ENCODE data around the gene NKAIN4. TPM values are rescaled to one million over a fixed set of nuclear protein-coding genes. Genes with fewer than 3 reads are reported as not detected.
A peak's percentile ranks its signal among the peaks of the same experiment; 100 is the strongest.

NKAIN4 gene
- total and polyA plus RNA-seq, 12 donors: 0.15 to 2.8 (median 0.36) TPM; not detected in 6

DNA sequence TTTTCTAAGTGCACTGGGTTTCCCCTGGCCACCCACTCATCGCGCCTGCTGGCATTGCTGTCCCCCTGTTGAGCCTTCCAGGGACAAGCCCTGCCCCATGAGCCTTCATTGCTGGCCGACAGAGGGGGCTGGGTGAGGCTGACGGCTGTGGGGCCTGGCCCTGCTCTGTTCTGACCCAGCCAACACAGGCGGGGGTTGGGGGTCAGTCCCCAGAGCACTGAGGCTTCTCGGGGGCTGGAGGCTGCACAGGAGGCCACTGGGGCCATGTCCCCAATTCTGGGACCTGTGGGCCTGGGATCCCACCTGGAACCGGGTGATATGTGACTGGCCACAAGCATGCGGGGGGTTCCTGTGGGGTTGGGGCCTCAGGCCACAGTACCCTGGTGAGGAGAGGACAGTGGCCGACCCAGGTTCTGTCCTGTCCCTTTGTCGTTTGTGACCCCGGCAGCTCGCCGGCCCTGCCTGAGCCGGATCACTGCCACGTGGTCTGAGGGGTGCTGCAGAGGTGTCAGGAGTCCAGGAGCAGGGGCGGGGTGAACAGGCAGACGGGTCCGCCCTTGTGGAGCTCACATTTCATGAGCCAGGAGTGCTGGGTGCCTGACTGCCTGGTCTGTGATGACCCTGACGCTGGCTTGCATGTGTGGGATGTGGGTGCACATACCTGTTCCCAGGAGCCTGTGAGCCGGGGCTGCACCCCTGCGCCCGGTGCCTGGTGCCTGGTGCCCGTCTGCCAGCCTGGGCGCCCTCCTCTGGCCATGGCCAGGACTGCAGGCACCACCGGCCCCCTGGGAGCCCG is 36.6 kb upstream of the NKAIN4 start:
- WGBS, 4 donors: 20 to 56% (median 23%) methylated on average over 7 to 26 of the region's 26 CpGs
- peaks cover 9% of the 10 kb centered on the region for H3K27me3 ChIP-seq
- no peak overlapping the region for H3K4me3 ChIP-seq
- peak; percentile 43 to 71 (median 62) for DNase-seq
- H3K9me3 ChIP-seq (replicated peaks in 1 of 3): no peaks in the 10 kb centered on the region
- TF ChIP-seq POLR2A (IDR thresholded peaks at IDR 0.05): no peak
- TF ChIP-seq CTCF (IDR thresholded peaks at IDR 0.05): peak; percentile 47 to 75 (median 60)
- H3K27ac ChIP-seq: no peak overlapping the region
- intact Hi-C loops (cut with DNase I): no loop called here
- no peaks in the 10 kb centered on the region for H3K4me1 ChIP-seq (replicated peaks in 1 of 2)
- H3K36me3 ChIP-seq (replicated peaks in 1 of 2): peaks cover 0 to 8% of the 10 kb centered on the region in 2 donors

DNA sequence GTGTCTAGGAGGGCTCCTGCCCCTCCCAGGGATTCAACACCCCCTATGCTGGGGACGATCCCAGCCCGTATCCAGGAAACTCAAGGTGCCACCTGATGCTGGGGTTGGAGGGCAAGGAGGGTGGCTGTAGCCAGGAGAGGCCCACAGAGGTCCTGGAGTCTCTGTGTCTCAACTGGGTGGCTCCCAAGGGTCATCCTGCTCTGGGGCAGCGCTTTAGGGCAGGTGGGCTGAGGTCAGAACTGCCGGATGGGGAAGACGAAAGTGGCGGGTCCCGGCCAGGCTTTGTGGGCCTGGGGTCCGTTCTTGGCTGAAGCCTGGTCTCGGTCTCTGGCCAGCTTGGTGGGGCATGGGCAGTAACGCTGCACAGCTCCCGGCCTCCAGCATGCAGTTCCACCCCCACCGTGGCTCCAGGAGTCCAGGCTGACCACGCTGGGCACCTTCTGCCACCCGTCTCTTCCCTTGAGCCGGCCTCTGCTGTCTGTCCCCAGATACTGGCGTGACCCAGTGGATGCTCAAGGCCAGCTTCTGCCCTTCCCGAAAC is 35.9 kb upstream of the NKAIN4 start:
- peaks cover 8% of the 10 kb centered on the region for H3K27me3 ChIP-seq
- WGBS, 4 donors: 69 to 81% (median 76%) methylated on average over 8 to 17 of the region's 17 CpGs
- intact Hi-C loops (cut with DNase I): no loop called here

GRCh38 chr20:63289311-63290135 is 35.3 kb upstream of the NKAIN4 start:
- Histone ChIP-seq H3K9me3 (replicated peaks in 1 of 3) (no peaks in the 10 kb centered on the region), H3K36me3 (replicated peaks in 1 of 2) (peaks cover 0 to 16% of the 10 kb centered on the region in 2 donors), H3K4me1 (replicated peaks in 1 of 2) (no peaks in the 10 kb centered on the region), H3K4me3 (no peak overlapping the region), H3K27ac (no peak overlapping the region), H3K27me3 (peaks cover under 1% of the 10 kb centered on the region)
- DNase-seq: no peak
- 86 to 94% (median 87%) methylated on average over 7 to 25 of the region's 25 CpGs for WGBS, 4 donors
- intact Hi-C loops (cut with DNase I): no loop called here
- no peak for TF ChIP-seq CTCF (IDR thresholded peaks at IDR 0.05)
- no peak for TF ChIP-seq POLR2A (IDR thresholded peaks at IDR 0.05)

More for the DNA sequence above, 35.9 kb upstream of the NKAIN4 start:
- Histone ChIP-seq H3K4me1 (replicated peaks in 1 of 2) (no peaks in the 10 kb centered on the region), H3K36me3 (replicated peaks in 1 of 2) (peaks cover 0 to 15% of the 10 kb centered on the region in 2 donors), H3K4me3 (no peak overlapping the region), H3K9me3 (replicated peaks in 1 of 3) (no peaks in the 10 kb centered on the region), H3K27ac (no peak overlapping the region)
- TF ChIP-seq POLR2A (IDR thresholded peaks at IDR 0.05) (no peak), CTCF (IDR thresholded peaks at IDR 0.05) (no peak)
- no peak for DNase-seq

Data from adrenal gland (tissue), 12 donors.